ENCODE data around the gene DSE. TPM values are rescaled to one million over a fixed set of nuclear protein-coding genes. Genes with fewer than 3 reads are reported as not detected.

Gene DSE
- polyA plus RNA-seq, 1 donor from 2014 or later, result 15.0 TPM

DNA sequence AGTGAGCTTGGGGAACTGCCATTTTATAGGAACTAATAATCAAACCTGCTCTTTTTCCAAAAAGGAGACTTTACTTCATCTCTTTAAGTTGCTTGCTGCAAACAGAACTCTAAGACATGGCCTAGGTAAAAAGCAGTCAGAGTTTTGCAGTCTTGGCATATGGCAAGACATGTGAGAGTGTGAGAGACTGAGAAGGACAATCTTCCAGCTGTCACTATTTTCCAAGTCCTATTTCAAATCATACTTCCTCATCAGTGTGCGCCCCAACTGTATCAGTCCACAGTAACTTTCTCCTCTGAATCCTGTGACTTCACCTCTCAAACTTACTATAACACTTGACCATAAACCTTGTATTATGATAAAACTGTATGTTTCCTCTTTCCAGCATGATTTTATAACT, 100.8 kb downstream of the DSE start:
- no peak overlapping the region for H3K4me3 ChIP-seq (ENCODE audit: low read length)
- H3K36me3 ChIP-seq (ENCODE audit: insufficient read depth, low read length), result no peaks in the 10 kb centered on the region
- no peak overlapping the region for H2AFZ ChIP-seq (ENCODE audit: low read depth, low read length)
- H4K20me1 ChIP-seq (ENCODE audit: insufficient read depth), result no peaks in the 10 kb centered on the region
- H3K9me2 ChIP-seq (ENCODE audit: insufficient read depth, low read length), result no peaks in the 10 kb centered on the region
- H3K9me3 ChIP-seq (ENCODE audit: low read length), result no peaks in the 10 kb centered on the region
- no peak overlapping the region for H3K4me2 ChIP-seq (ENCODE audit: low read length)
- TF ChIP-seq SMC3 (conservative IDR thresholded peaks at IDR 0.05; ENCODE audit: poor library complexity) (no peak), POLR2AphosphoS5 (IDR thresholded peaks at IDR 0.05) (no peak), EP300 (conservative IDR thresholded peaks at IDR 0.05; ENCODE audit: poor library complexity, severe bottlenecking) (no peak), MXI1 (conservative IDR thresholded peaks at IDR 0.05; ENCODE audit: poor library complexity, severe bottlenecking) (no peak), RAD21 (conservative IDR thresholded peaks at IDR 0.05) (no peak), EZH2 (IDR thresholded peaks at IDR 0.05; ENCODE audit: borderline replicate concordance, insufficient read depth, low read length, poor library complexity, severe bottlenecking) (no peak), TAF1 (IDR thresholded peaks at IDR 0.05; ENCODE audit: low read depth) (no peak)
- TF ChIP-seq, protein P1, sequence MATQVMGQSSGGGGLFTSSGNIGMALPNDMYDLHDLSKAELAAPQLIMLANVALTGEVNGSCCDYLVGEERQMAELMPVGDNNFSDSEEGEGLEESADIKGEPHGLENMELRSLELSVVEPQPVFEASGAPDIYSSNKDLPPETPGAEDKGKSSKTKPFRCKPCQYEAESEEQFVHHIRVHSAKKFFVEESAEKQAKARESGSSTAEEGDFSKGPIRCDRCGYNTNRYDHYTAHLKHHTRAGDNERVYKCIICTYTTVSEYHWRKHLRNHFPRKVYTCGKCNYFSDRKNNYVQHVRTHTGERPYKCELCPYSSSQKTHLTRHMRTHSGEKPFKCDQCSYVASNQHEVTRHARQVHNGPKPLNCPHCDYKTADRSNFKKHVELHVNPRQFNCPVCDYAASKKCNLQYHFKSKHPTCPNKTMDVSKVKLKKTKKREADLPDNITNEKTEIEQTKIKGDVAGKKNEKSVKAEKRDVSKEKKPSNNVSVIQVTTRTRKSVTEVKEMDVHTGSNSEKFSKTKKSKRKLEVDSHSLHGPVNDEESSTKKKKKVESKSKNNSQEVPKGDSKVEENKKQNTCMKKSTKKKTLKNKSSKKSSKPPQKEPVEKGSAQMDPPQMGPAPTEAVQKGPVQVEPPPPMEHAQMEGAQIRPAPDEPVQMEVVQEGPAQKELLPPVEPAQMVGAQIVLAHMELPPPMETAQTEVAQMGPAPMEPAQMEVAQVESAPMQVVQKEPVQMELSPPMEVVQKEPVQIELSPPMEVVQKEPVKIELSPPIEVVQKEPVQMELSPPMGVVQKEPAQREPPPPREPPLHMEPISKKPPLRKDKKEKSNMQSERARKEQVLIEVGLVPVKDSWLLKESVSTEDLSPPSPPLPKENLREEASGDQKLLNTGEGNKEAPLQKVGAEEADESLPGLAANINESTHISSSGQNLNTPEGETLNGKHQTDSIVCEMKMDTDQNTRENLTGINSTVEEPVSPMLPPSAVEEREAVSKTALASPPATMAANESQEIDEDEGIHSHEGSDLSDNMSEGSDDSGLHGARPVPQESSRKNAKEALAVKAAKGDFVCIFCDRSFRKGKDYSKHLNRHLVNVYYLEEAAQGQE (IDR thresholded peaks at IDR 0.05; ENCODE audit: borderline replicate concordance), result no peak
- TF ChIP-seq, protein P2, sequence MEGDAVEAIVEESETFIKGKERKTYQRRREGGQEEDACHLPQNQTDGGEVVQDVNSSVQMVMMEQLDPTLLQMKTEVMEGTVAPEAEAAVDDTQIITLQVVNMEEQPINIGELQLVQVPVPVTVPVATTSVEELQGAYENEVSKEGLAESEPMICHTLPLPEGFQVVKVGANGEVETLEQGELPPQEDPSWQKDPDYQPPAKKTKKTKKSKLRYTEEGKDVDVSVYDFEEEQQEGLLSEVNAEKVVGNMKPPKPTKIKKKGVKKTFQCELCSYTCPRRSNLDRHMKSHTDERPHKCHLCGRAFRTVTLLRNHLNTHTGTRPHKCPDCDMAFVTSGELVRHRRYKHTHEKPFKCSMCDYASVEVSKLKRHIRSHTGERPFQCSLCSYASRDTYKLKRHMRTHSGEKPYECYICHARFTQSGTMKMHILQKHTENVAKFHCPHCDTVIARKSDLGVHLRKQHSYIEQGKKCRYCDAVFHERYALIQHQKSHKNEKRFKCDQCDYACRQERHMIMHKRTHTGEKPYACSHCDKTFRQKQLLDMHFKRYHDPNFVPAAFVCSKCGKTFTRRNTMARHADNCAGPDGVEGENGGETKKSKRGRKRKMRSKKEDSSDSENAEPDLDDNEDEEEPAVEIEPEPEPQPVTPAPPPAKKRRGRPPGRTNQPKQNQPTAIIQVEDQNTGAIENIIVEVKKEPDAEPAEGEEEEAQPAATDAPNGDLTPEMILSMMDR (IDR thresholded peaks at IDR 0.05; ENCODE audit: poor library complexity, severe bottlenecking), result no peak
- H3F3A ChIP-seq (ENCODE audit: insufficient read depth, low read length, poor library complexity, severe bottlenecking), result no peaks in the 10 kb centered on the region
- H3K27ac ChIP-seq (ENCODE audit: low read length), result no peak overlapping the region
- no peaks in the 10 kb centered on the region for H3K79me2 ChIP-seq (replicated peaks; ENCODE audit: insufficient read depth, low read length)
- H3K9ac ChIP-seq (ENCODE audit: low read length), result no peak overlapping the region
- H3K27me3 ChIP-seq (ENCODE audit: insufficient read depth, low read depth, low read length), result no peaks in the 10 kb centered on the region

- no peaks in the 10 kb centered on the region for H3F3A ChIP-seq (ENCODE audit: insufficient read depth, low read length, poor library complexity, severe bottlenecking)
- no peaks in the 10 kb centered on the region for H3K79me2 ChIP-seq (replicated peaks; ENCODE audit: insufficient read depth, low read length)
- H2AFZ ChIP-seq (ENCODE audit: low read depth, low read length), result no peak overlapping the region
- no peaks in the 10 kb centered on the region for H3K9me3 ChIP-seq (ENCODE audit: low read length)
- H3K9ac ChIP-seq (ENCODE audit: low read length), result no peak overlapping the region
- H3K4me2 ChIP-seq (ENCODE audit: low read length), result no peak overlapping the region
- no peaks in the 10 kb centered on the region for H3K27me3 ChIP-seq (ENCODE audit: insufficient read depth, low read depth, low read length)
- no peak for TF ChIP-seq MXI1 (conservative IDR thresholded peaks at IDR 0.05; ENCODE audit: poor library complexity, severe bottlenecking)
- no peak for TF ChIP-seq TAF1 (IDR thresholded peaks at IDR 0.05; ENCODE audit: low read depth)
- no peak for TF ChIP-seq SMC3 (conservative IDR thresholded peaks at IDR 0.05; ENCODE audit: poor library complexity)
- TF ChIP-seq, protein P1 (IDR thresholded peaks at IDR 0.05; ENCODE audit: borderline replicate concordance), result no peak
- TF ChIP-seq, protein P2 (IDR thresholded peaks at IDR 0.05; ENCODE audit: poor library complexity, severe bottlenecking), result no peak
- TF ChIP-seq RAD21 (conservative IDR thresholded peaks at IDR 0.05), result no peak
- no peak for TF ChIP-seq EZH2 (IDR thresholded peaks at IDR 0.05; ENCODE audit: borderline replicate concordance, insufficient read depth, low read length, poor library complexity, severe bottlenecking)
- TF ChIP-seq POLR2AphosphoS5 (IDR thresholded peaks at IDR 0.05), result no peak
- TF ChIP-seq EP300 (conservative IDR thresholded peaks at IDR 0.05; ENCODE audit: poor library complexity, severe bottlenecking), result no peak
- H4K20me1 ChIP-seq (ENCODE audit: insufficient read depth), result no peaks in the 10 kb centered on the region
- H3K9me2 ChIP-seq (ENCODE audit: insufficient read depth, low read length), result no peaks in the 10 kb centered on the region
- no peak overlapping the region for H3K27ac ChIP-seq (ENCODE audit: low read length)
- no peak overlapping the region for H3K4me3 ChIP-seq (ENCODE audit: low read length)
- no peaks in the 10 kb centered on the region for H3K36me3 ChIP-seq (ENCODE audit: insufficient read depth, low read length)
Measured at GRCh38 chr6:116472706-116473105, 102.0 kb downstream of the DSE start.

All from neural cell (in vitro differentiated cells).